NT2/D1 (cell line): ENCODE measurements around the gene ITGB5.
"Not testable (repeated sequence)": the region's sequence is repeated elsewhere in the genome, so short reads cannot be mapped to it uniquely, and the experiment has no call there.

Experiments
- DNase-seq: peaks from one replicate; pipeline ENCODE4 v3.0.0-alpha.2; 2011; ENCODE audit warnings: low read depth, low spot score
- H3K27me3 ChIP-seq: 2 replicates; pipeline ENCODE4 v1.6.0; 2011; ENCODE audit warnings: mild to moderate bottlenecking; ENCODE audit not compliant: insufficient read length, insufficient read depth
- H3K36me3 ChIP-seq: 2 replicates; pipeline ENCODE4 v1.6.1; 2011; ENCODE audit warnings: mild to moderate bottlenecking, low read length, mixed read lengths; ENCODE audit not compliant: insufficient read depth, insufficient read length
- H3K4me1 ChIP-seq: 2 replicates; pipeline ENCODE4 v1.5.1; 2011; ENCODE audit not compliant: insufficient read depth, insufficient read length
- H3K4me3 ChIP-seq: 2 replicates; pipeline ENCODE4 v1.5.1; 2011; ENCODE audit warnings: low read depth; ENCODE audit not compliant: insufficient read length
- H3K9ac ChIP-seq: 2 replicates; pipeline ENCODE4 v1.6.0; 2011; ENCODE audit warnings: low read depth; ENCODE audit not compliant: insufficient read length
- H3K9me3 ChIP-seq: 2 replicates; pipeline ENCODE4 v1.5.1; 2011; ENCODE audit warnings: mild to moderate bottlenecking, low read length; ENCODE audit not compliant: insufficient read depth
- SUZ12 ChIP-seq: IDR thresholded peaks from 2 replicates; pipeline ENCODE4 v1.6.1; 2011; ENCODE audit not compliant: insufficient read length, insufficient read depth; ENCODE audit errors: extremely low read depth
- YY1 ChIP-seq: IDR thresholded peaks from 2 replicates; pipeline ENCODE4 v1.6.1; 2011; ENCODE audit not compliant: insufficient read length, insufficient read depth
- ZNF274 ChIP-seq: IDR thresholded peaks from 2 replicates; pipeline ENCODE4 v1.6.1; 2011; ENCODE audit warnings: mild to moderate bottlenecking, low read depth, low read length

ITGB5 gene

DNA sequence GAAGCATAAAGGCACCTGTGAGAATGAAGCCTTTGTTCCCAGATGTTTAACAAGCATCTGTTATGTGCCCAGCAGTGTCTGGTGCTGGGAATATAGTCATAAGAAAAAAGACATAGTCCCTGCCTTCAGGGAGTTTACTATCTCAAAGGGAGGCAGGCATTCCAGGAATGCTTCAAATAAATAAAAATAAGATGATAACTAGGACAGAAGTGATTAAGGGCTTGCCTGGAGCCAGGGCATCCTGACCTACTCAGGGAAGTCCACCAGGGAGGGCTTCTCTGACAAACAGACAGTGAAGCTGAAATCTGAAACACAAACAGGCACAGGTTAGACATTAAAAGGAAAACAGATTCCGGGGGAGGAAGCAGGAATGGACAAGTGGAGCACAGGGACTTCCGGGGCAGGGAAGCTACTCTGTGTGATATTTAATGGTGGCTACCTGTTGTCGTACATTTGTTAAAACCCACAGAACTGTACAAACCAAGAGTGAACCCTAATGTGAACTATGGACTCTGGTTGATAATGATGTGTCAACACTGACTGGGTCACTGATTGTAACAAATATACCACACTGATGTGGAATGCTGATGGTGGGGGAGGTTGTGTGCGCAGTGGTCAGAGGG is 53.3 kb downstream of the ITGB5 start:
- DNase-seq, result no peak
- H3K4me1 ChIP-seq, result peaks cover 4% of the 10 kb centered on the region

DNA sequence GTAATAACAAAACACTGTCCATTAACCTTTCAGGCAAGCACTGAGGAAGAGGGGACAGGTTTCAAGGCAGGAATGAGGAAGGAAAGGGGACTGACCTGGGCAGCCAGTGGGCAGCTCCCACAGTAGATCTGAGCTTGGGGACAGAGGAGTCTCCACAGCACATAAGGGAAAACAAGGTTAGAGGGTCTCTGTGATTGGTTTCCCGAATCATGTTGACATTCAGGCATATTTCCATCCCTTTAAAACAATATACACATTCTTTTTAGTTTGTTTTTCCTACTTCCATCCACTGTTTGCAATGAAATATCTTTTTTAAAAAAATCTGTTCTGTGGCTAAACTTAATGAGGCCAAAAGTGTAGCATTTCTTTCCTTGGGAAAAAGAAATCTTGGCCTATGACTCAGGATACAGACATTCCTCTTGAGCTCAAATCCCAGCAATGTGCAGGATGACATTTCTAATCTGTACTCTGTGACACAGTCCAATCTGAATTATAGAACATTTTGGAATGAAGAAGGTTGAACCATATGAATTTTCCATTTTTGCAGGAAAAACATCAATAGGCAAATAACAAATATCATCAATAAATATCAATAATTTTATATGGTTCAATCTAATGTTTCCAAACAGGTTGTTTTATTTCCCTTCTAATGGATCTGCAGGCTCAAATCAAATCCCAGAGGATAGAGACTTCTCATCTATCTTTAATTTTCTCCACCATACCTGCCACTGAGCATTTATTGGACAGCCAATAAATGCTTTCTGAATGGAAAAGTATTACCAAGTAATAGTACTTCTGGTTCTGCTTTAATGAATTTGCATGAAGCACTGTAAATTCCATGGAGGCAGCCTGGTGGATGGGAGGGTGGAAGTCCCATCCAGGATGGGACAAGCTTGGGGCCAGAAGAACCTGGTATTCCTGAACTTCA is 54.1 kb downstream of the ITGB5 start:
- Histone ChIP-seq H3K9me3 (no peaks in the 10 kb centered on the region; the same call in 1 of the 2 replicates), H3K9ac (no peak overlapping the region), H3K4me1 (peaks cover 4% of the 10 kb centered on the region), H3K27me3 (no peaks in the 10 kb centered on the region), H3K36me3 (peaks cover 62% of the 10 kb centered on the region), H3K4me3 (no peak overlapping the region)
- TF ChIP-seq YY1 (no peak), SUZ12 (no peak), ZNF274 (no peak)
- no peak for DNase-seq

More for the DNA sequence above, 53.3 kb downstream of the ITGB5 start:
- H3K4me3 ChIP-seq, result no peak overlapping the region
- TF ChIP-seq ZNF274, result no peak
- no peak for TF ChIP-seq SUZ12
- TF ChIP-seq YY1, result no peak
- H3K9ac ChIP-seq, result no peak overlapping the region
- H3K27me3 ChIP-seq, result no peaks in the 10 kb centered on the region
- no peaks in the 10 kb centered on the region; the same call in 1 of the 2 replicates for H3K9me3 ChIP-seq
- H3K36me3 ChIP-seq, result peaks cover 64% of the 10 kb centered on the region

DNA sequence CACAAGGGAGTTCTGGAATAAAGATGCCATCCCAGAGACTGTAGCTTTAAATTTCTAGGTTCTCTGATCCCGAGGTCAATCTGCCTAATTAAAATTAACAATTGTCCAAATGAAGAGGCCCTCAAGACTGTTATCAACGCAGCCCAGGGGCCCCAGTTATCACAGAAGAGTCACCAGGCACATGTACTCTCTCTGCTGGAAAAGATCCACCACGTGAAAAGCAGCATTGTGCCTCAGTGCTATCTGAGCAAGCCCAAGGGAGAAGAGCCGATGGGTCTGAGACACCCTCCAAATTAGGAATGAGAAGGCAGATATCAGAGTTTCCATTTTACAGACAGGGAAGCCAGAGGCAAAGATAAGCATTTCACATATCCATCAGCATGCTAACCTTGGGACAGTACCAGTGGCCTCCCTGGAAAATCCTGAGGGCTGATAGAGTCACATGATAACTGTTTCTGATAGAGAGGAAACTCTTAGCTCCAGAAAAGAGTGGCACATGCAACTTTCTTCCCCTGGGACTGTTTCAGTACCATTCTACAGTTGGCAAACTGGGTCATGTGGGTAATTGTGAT is 55.5 kb downstream of the ITGB5 start:
- Histone ChIP-seq H3K36me3 (peaks cover 51% of the 10 kb centered on the region), H3K27me3 (no peaks in the 10 kb centered on the region), H3K4me3 (no peak overlapping the region), H3K9ac (no peak overlapping the region), H3K4me1 (peaks cover 4% of the 10 kb centered on the region), H3K9me3 (no peaks in the 10 kb centered on the region; the same call in 1 of the 2 replicates)
- no peak for DNase-seq
- TF ChIP-seq SUZ12 (no peak), ZNF274 (no peak), YY1 (no peak)

DNA sequence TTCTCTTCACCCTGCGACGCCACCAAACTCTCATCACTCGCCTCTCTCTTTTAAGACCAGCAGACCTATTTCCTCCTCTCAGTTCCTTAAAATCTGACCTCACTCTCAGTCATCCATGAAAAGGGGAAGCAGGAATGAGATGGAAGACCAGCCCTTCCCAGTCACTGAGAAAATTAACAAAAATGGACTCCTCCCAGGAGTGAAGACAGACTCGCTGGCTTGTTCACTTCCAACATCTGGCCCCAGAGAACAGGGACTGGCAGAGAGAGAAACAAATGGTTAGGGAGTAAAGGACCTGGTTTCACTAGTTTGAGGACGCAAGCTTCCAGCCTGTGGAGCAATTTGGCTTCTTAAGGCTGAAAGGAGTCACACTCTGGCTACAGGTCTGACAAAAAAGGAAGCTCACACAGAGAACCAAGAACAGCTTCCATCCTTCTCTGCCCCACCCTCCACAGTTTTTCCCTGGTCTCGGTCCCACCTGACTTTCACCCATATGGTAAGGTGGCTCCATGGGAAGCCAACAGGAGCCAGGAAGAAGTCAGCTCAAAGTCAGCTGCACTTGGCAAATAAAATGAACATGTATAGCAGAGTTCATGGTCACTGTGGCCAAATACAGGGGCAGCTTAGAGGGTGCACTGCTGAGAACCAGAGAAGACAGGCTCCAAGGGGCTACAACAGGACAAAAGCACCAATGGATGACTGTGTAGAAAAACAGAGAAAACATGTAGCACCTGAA is 57.2 kb downstream of the ITGB5 start:
- peaks cover 47% of the 10 kb centered on the region for H3K36me3 ChIP-seq
- DNase-seq, result no peak

DNA sequence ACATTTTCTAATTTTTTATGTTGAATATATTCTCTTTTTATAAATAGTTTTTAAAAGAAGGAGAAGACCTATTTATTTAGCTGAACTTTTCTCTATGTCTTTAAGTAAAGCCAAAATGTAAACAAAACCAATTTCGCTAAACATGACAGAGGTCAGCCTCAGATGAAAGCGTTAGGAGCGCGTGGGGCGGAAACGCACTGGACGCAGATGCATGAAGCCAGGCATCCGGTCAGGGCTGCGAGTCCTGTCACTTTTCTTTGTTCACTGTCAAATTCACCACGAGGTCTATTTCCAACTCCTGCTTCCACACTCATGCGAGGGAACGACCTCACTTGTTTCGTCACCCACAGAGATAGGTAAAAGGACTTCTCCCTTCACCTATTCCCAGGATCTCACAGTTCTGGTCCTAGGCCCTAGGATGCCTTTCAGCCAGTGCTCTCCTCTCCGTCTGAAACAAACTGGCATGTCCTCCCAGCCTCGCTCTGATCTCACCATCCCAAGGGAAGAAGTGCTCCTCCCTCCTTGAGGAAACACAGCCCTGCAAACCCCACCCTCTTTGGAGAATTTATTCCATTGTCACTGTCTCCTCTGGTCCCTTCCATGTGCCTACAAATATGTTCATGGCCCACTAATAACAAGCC is 57.9 kb downstream of the ITGB5 start:
- Histone ChIP-seq H3K9ac (no peak overlapping the region), H3K4me3 (no peak overlapping the region), H3K4me1 (peaks cover 4% of the 10 kb centered on the region), H3K27me3 (no peaks in the 10 kb centered on the region), H3K36me3 (peaks cover 47% of the 10 kb centered on the region), H3K9me3 (peaks cover 6% of the 10 kb centered on the region; the same call in 1 of the 2 replicates)
- no peak for TF ChIP-seq YY1
- no peak for DNase-seq

More for the DNA sequence above, 57.2 kb downstream of the ITGB5 start:
- Histone ChIP-seq H3K4me1 (peaks cover 4% of the 10 kb centered on the region), H3K4me3 (no peak overlapping the region), H3K9me3 (peaks cover 6% of the 10 kb centered on the region; the same call in 1 of the 2 replicates), H3K27me3 (no peaks in the 10 kb centered on the region), H3K9ac (no peak overlapping the region)
- TF ChIP-seq SUZ12 (no peak), YY1 (no peak), ZNF274 (no peak)

DNA sequence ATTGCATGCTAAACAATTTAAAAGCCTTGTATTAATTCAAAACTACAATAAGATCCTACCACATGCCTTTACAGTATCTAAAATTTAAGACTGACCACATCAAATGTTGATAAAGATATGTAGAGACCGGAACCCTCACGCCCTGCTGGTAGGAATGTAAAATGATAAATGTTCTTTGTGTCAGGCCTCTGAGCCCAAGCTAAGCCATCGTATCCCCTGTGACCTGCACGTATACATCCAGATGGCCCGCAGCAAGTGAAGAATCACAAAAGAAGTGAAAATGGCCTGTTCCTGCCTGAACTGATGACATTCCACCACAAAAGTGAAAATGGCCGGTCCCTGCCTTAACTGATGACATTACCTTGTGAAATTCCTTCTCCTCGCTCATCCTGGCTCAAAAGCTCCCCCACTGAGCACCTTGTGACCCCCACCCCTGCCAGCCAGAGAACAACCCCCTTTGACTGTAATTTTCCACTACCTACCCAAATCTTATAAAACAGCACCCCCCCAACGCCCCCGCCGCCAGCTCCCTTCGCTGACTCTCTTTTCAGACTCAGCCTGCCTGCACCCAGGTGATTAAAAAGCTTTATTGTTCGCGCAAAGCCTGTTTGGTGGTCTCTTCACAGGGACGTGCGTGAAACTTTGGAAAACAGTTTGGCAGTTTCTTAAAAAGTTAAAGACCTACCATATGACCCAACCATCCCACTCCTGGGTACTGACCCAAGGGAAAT is 59.5 kb downstream of the ITGB5 start:
- TF ChIP-seq YY1, result peak; percentile 22
- H3K27me3 ChIP-seq, H3K4me1 ChIP-seq, H3K4me3 ChIP-seq, H3K9me3 ChIP-seq: not testable (repeated sequence)
- Histone ChIP-seq H3K36me3 (peaks cover 41% of the 10 kb centered on the region), H3K9ac (peak overlapping the region; percentile 4)
- DNase-seq, result peak; percentile 63
